Measurements from ENCODE around the gene MED16. TPM values are rescaled to one million over a fixed set of nuclear protein-coding genes. Genes with fewer than 3 reads are reported as not detected.

The MED16 gene
- total and polyA plus RNA-seq, 2 of the 4 experiments (the other 2 are of a cell fraction), result 8.1 to 40.2 TPM

- no peak for ATAC-seq (ENCODE audit: low read depth)
- TF ChIP-seq POLR2A (IDR thresholded peaks at IDR 0.05; ENCODE audit: low read depth, low read length) (no peak), RCOR1 (IDR thresholded peaks at IDR 0.05; ENCODE audit: insufficient replicate concordance, low read length) (no peak), ELK1 (IDR thresholded peaks at IDR 0.05; ENCODE audit: borderline replicate concordance, low read depth, low read length) (no peak), BHLHE40 (IDR thresholded peaks at IDR 0.05; ENCODE audit: low read depth, low read length) (no peak), USF2 (IDR thresholded peaks at IDR 0.05; ENCODE audit: low read depth, low read length) (no peak), MXI1 (IDR thresholded peaks at IDR 0.05; ENCODE audit: borderline replicate concordance, low read depth, low read length) (no peak), FOS (IDR thresholded peaks at IDR 0.05; ENCODE audit: low read depth, low read length) (no peak), SMC3 (IDR thresholded peaks at IDR 0.05; ENCODE audit: low read depth, low read length) (no peak), RFX5 (IDR thresholded peaks at IDR 0.05; ENCODE audit: low read depth, low read length) (no peak), MAFK (IDR thresholded peaks at IDR 0.05; ENCODE audit: low read depth, low read length) (no peak), CHD1 (IDR thresholded peaks at IDR 0.05; ENCODE audit: low read depth, low read length) (no peak), CEBPB (IDR thresholded peaks at IDR 0.05; ENCODE audit: low read depth, low read length) (no peak), CTCF (conservative IDR thresholded peaks at IDR 0.05; ENCODE audit: low read depth, low read length) (no peak), RAD21 (IDR thresholded peaks at IDR 0.05; ENCODE audit: low read length) (no peak), NFE2L2 (IDR thresholded peaks at IDR 0.05; ENCODE audit: low read depth, low read length) (no peak)
- in situ Hi-C loops (cut with MboI; ENCODE audit: low sequenced_read_pairs), result loop anchor here (5.0 kb wide), 1 partner anchor 139 kb away; no protein-coding TSS in a partner anchor
- peaks cover 2% of the 10 kb centered on the region; the same call in 1 of the 2 replicates for H3K27me3 ChIP-seq (ENCODE audit: control insufficient read depth, insufficient read depth, low read length)
- CTCF ChIA-PET, result no interaction called here
- dilution Hi-C loops (cut with HindIII; ENCODE audit: low sequenced_read_pairs, unreplicated experiment), result no loop called here
- H3K4ac ChIP-seq (ENCODE audit: low read depth, low read length), result no peak overlapping the region
- POLR2A ChIA-PET (ENCODE audit: unreplicated experiment), result no interaction called here
- H3K9me1 ChIP-seq (ENCODE audit: insufficient read depth, low read length), result no peaks in the 10 kb centered on the region
- H3K9ac ChIP-seq (ENCODE audit: low read depth, low read length), result no peak overlapping the region
- WGBS, 2 experiments (ENCODE audit: extremely low coverage in 2 of 2, insufficient read length in 1 of 2), result 100% methylated on average over 1 of the region's 9 CpGs; no CpG with 5 or more reads in 1 of the 2 experiments
- no peak overlapping the region for H3K23ac ChIP-seq (ENCODE audit: low read depth, low read length)
- H4K20me1 ChIP-seq (ENCODE audit: insufficient read depth, low read length), result no peaks in the 10 kb centered on the region; the same call in 1 of the 2 replicates
- H4K91ac ChIP-seq (ENCODE audit: insufficient read depth, low read depth, low read length), result no peak overlapping the region
- DNase-seq, result no peak
- no TSS peak for BruUV-seq (replicated peaks)
- H3K79me1 ChIP-seq (ENCODE audit: low read depth in 1 of 2, low read length in 2 of 2), result no peaks in the 10 kb centered on the region
- no peak overlapping the region for H3K56ac ChIP-seq (ENCODE audit: extremely low read depth, insufficient read depth, low read length)
- H3K18ac ChIP-seq (ENCODE audit: low read depth, low read length), result no peak overlapping the region
- no peaks in the 10 kb centered on the region for H3K36me3 ChIP-seq (ENCODE audit: control insufficient read depth, insufficient read depth, low read length)
- no peak overlapping the region for H3K4me3 ChIP-seq (ENCODE audit: insufficient read depth, low read depth, low read length)
- no peak overlapping the region for H2BK120ac ChIP-seq (ENCODE audit: low read depth, low read length)
- H2BK20ac ChIP-seq (ENCODE audit: low read depth, low read length), result no peak overlapping the region
- H2BK5ac ChIP-seq (ENCODE audit: low read depth, low read length, poor library complexity, severe bottlenecking), result no peak overlapping the region
- H4K8ac ChIP-seq (ENCODE audit: low read depth in 2 of 2, low read length in 2 of 2), result no peak overlapping the region
- H3K27ac ChIP-seq (ENCODE audit: insufficient read depth, low read length), result no peak overlapping the region
- no peak overlapping the region for H2BK15ac ChIP-seq (ENCODE audit: low read depth, low read length)
- intact Hi-C loops (cut with micrococcal nuclease), result loop anchor here (5.0 kb wide), 1 partner anchor 86 kb away; no protein-coding TSS in a partner anchor
- H2AK5ac ChIP-seq (ENCODE audit: low read depth, low read length), result no peak overlapping the region
- H3K4me1 ChIP-seq (ENCODE audit: control insufficient read depth, insufficient read depth, low read length), result peaks cover 3% of the 10 kb centered on the region; the same call in 1 of the 2 replicates
- H3K14ac ChIP-seq (replicated peaks; ENCODE audit: low read depth, low read length), result no peak overlapping the region
- no peak overlapping the region for H2AFZ ChIP-seq (replicated peaks; ENCODE audit: low read length, poor library complexity)
- no peak overlapping the region; the same call in 1 of the 2 replicates for H4K5ac ChIP-seq (ENCODE audit: low read depth, low read length)
- no peaks in the 10 kb centered on the region for H3K9me3 ChIP-seq (ENCODE audit: control insufficient read depth, insufficient read depth, low read length)
- H3K4me2 ChIP-seq (ENCODE audit: low read depth, low read length), result no peak overlapping the region
- no peak overlapping the region for H2AK9ac ChIP-seq (replicated peaks; ENCODE audit: low read depth, low read length, poor library complexity)
Observed at GRCh38 chr19:858284-858683, 34.7 kb downstream of the MED16 start.

Measured in IMR-90 (cell line).